PC-9 (cell line): ENCODE results near the gene PWP2. TPM values are rescaled to one million over a fixed set of nuclear protein-coding genes. Genes with fewer than 3 reads are reported as not detected.
A peak's percentile ranks its signal among the peaks of the same experiment; 100 is the strongest.
"Not testable (repeated sequence)": the region's sequence is repeated elsewhere in the genome, so short reads cannot be mapped to it uniquely, and the experiment has no call there.

Experiments
- BruUV-seq: library from RNA; stranded (reverse); fragments of 400-500 nt; replicated peaks from 2 replicates; lab custom pipeline; 2021; lab: Mats Ljungman, UMichigan
- CTCF ChIA-PET: fragments of 300-600 bp; sonication (Branson Sonifier 250); formaldehyde crosslinking; loops from one replicate; lab custom pipeline; 2022; ENCODE audit warnings: antibody characterized with exemption; lab: Charles Lee
- POLR2A ChIA-PET: fragments of 300-600 bp; sonication (Branson Sonifier 250); formaldehyde crosslinking; loops from one replicate; lab custom pipeline; 2022; ENCODE audit warnings: antibody characterized with exemption; ENCODE audit not compliant: unreplicated experiment; lab: Charles Lee
- DNase-seq, 2 experiments: peaks; one replicate each; pipeline versions ENCODE4 v3.0.0 to v3.0.0-alpha.2; 2015 to 2022; ENCODE audit warnings: mixed read lengths in 1 of 2
- H2AFZ ChIP-seq: fragments of 200-600 bp; sonication (generic); 2 replicates; pipeline ENCODE4 v1.8.1; 2017; ENCODE audit warnings: antibody characterized with exemption
- H3F3A ChIP-seq: fragments of 200-600 bp; sonication (generic); 2 replicates; pipeline ENCODE4 v1.8.1; 2017; ENCODE audit warnings: antibody characterized with exemption, mild to moderate bottlenecking, low read depth; ENCODE audit not compliant: insufficient read depth
- H3K27ac ChIP-seq: fragments of 200-600 bp; sonication (generic); 2 replicates; pipeline ENCODE4 v1.6.1; 2016; ENCODE audit warnings: mixed run types
- H3K27me3 ChIP-seq: fragments of 200-600 bp; sonication (generic); 2 replicates; pipeline ENCODE4 v1.6.1; 2016; ENCODE audit warnings: low read depth, mixed run types; ENCODE audit not compliant: insufficient read depth
- H3K36me3 ChIP-seq: fragments of 200-600 bp; sonication (generic); 2 replicates; pipeline ENCODE4 v1.6.1; 2016; ENCODE audit warnings: low read depth, mixed run types
- H3K4me1 ChIP-seq: fragments of 200-600 bp; sonication (generic); replicated peaks from 2 replicates; pipeline ENCODE4 v1.6.1; 2016; ENCODE audit warnings: mixed run types; ENCODE audit not compliant: insufficient read depth
- H3K4me2 ChIP-seq: fragments of 200-600 bp; sonication (generic); 2 replicates; pipeline ENCODE4 v1.6.1; 2017; ENCODE audit warnings: mixed run types
- H3K4me3 ChIP-seq: fragments of 200-600 bp; sonication (generic); 2 replicates; pipeline ENCODE4 v1.6.1; 2016; ENCODE audit warnings: mixed run types
- H3K79me2 ChIP-seq: fragments of 200-600 bp; sonication (generic); 2 replicates; pipeline ENCODE4 v1.6.1; 2017; ENCODE audit warnings: low read depth, mixed run types
- H3K9me2 ChIP-seq: fragments of 200-600 bp; sonication (generic); 2 replicates; pipeline ENCODE4 v1.8.1; 2017; ENCODE audit warnings: mild to moderate bottlenecking; ENCODE audit not compliant: insufficient read depth
- H3K9me3 ChIP-seq: fragments of 200-600 bp; sonication (generic); 2 replicates; pipeline ENCODE4 v1.8.1; 2016; ENCODE audit warnings: low read depth; ENCODE audit not compliant: insufficient read depth
- H4K20me1 ChIP-seq: fragments of 200-600 bp; sonication (generic); 2 replicates; pipeline ENCODE4 v1.8.1; 2017; ENCODE audit not compliant: insufficient read depth
- intact Hi-C: fragments of 100-400 bp; cut with micrococcal nuclease; formaldehyde crosslinking; loops from one replicate; pipeline ENCODE4 v1.10.0; 2022; ENCODE audit not compliant: unreplicated experiment
- total RNA-seq: library from RNA; stranded (reverse); gene quantifications from 2 replicates; pipeline ENCODE4 v1.2.3, GENCODE V29; 2021

PWP2 gene
- total RNA-seq, 1 experiment from 2014 or later, result 22.6 TPM

- H3F3A ChIP-seq, CTCF ChIA-PET, POLR2A ChIA-PET: not testable (repeated sequence)
These were observed 36.2 kb downstream of the PWP2 start for GRCh38 chr21:44143380-44143779.

GRCh38 chr21:44143996-44144395 lies 36.8 kb downstream of the PWP2 start:
- POLR2A ChIA-PET, H3K36me3 ChIP-seq, H3K4me3 ChIP-seq, H4K20me1 ChIP-seq, H3K4me2 ChIP-seq, H3K27me3 ChIP-seq, CTCF ChIA-PET, intact Hi-C loops, H3F3A ChIP-seq, H3K9me3 ChIP-seq, H3K4me1 ChIP-seq, H3K79me2 ChIP-seq, H3K27ac ChIP-seq, H3K9me2 ChIP-seq, DNase-seq, H2AFZ ChIP-seq, BruUV-seq: not testable (repeated sequence)

More at GRCh38 chr21:44143380-44143779, 36.2 kb downstream of the PWP2 start:
- H3K9me2 ChIP-seq, DNase-seq, H3K36me3 ChIP-seq, H3K27ac ChIP-seq, H3K4me3 ChIP-seq, H3K79me2 ChIP-seq, BruUV-seq, intact Hi-C loops, H4K20me1 ChIP-seq, H2AFZ ChIP-seq, H3K4me2 ChIP-seq, H3K27me3 ChIP-seq, H3K9me3 ChIP-seq, H3K4me1 ChIP-seq: not testable (repeated sequence)

DNA sequence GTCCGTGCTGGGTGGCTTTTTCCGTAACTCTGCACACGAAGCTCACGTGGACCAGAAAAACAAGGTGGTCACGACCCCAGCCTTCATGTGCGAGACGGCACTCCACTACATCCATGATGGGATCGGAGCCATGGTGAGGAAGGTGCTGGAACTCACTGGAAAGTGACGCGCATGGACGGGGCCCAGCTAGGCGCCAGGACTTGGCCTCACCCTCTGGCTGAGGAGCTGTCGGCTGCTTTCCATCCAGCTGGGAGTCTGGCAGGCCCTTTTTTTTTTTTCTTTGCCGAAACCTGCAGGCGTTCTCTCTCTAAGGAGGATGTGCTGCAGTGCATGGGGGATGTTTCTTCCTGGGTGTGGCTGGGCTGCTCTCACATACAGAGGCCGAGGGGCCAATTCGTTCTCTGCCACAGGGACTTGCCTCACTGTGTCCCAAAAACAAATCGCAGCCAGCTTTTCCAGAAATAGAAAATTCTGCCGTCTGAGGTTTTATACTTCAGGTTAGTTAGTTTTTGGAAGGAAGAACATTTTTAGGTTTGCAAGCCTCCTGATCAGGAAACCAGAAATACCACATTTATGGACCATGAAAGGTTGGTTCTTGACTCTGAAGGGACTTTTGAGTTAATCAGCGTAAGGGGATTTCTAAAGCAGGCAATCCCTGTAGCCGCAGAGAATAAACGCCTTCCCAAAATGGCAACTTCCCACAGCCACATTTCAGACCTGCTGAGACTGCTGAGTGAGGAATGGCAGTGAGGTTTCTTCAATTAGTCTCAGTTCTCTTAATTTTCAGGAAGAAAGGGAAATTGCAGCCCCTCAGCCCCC lies 37.8 kb downstream of the PWP2 start:
- H2AFZ ChIP-seq, H3F3A ChIP-seq, H3K4me3 ChIP-seq, H3K27me3 ChIP-seq, H3K4me2 ChIP-seq, CTCF ChIA-PET, H3K79me2 ChIP-seq, H3K4me1 ChIP-seq, H3K9me2 ChIP-seq, intact Hi-C loops, H3K27ac ChIP-seq, H4K20me1 ChIP-seq, POLR2A ChIA-PET, H3K36me3 ChIP-seq, H3K9me3 ChIP-seq, DNase-seq: not testable (repeated sequence)
- BruUV-seq, result TSS peak; percentile 21

DNA sequence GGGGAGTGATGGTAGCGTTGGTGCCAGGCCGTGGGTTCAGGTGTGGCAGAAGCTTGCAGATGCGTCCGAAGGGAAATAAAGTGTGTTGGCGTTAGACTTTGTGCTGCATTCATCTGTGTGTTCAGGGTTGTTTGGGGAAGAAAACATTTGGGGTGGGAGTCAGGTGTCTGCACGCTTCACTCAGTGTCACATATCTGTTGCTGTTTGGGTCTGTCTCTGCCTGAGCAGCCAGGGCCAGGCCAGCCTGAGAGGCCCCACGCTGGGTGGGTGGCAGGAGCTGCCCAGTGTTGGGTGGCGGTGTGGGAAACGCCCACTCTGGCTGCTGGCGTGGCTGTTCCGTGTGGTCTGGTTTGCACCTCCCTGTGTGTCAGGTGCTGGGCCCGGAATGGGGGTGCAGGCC lies 38.4 kb downstream of the PWP2 start:
- H3K27ac ChIP-seq, H3K27me3 ChIP-seq, BruUV-seq, DNase-seq, H3K4me2 ChIP-seq, intact Hi-C loops, H2AFZ ChIP-seq, H4K20me1 ChIP-seq, H3K79me2 ChIP-seq, CTCF ChIA-PET, H3K4me3 ChIP-seq, H3K36me3 ChIP-seq, H3K9me2 ChIP-seq, H3K4me1 ChIP-seq, H3K9me3 ChIP-seq, H3F3A ChIP-seq, POLR2A ChIA-PET: not testable (repeated sequence)

DNA sequence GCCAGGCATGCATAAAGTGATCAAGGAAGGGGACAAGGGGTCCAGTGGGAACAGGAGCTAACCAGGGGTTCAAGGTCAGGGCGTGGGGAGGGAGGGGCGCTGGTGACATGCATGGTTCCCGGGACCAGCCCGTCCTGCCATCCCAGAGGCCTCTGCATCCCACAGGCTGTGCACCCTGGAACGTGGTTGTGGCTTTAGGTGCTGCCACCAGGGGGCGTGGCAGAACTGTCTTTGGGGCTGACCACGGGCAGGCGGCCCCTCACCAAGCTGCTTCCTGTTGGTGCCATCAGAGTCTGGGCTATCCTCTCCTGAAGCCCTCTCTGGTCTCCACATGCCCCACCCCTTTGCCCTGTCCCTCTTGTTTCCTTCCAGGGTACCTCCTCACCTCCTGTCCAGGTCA lies 39.9 kb downstream of the PWP2 start:
- BruUV-seq, H3K9me2 ChIP-seq, H3F3A ChIP-seq, H3K4me2 ChIP-seq, H3K79me2 ChIP-seq, H3K4me3 ChIP-seq, H3K27me3 ChIP-seq, POLR2A ChIA-PET, CTCF ChIA-PET, intact Hi-C loops, H3K9me3 ChIP-seq, H4K20me1 ChIP-seq, H3K36me3 ChIP-seq, DNase-seq, H2AFZ ChIP-seq, H3K27ac ChIP-seq, H3K4me1 ChIP-seq: not testable (repeated sequence)

- H3K4me3 ChIP-seq, H3K27me3 ChIP-seq, DNase-seq, H3K4me2 ChIP-seq, BruUV-seq, H4K20me1 ChIP-seq, CTCF ChIA-PET, H3K36me3 ChIP-seq, H3K9me3 ChIP-seq, H3K4me1 ChIP-seq, H3K9me2 ChIP-seq, H3F3A ChIP-seq, POLR2A ChIA-PET, H3K79me2 ChIP-seq, intact Hi-C loops, H3K27ac ChIP-seq, H2AFZ ChIP-seq: not testable (repeated sequence)
These were observed 43.1 kb downstream of the PWP2 start for GRCh38 chr21:44150255-44150654.

DNA sequence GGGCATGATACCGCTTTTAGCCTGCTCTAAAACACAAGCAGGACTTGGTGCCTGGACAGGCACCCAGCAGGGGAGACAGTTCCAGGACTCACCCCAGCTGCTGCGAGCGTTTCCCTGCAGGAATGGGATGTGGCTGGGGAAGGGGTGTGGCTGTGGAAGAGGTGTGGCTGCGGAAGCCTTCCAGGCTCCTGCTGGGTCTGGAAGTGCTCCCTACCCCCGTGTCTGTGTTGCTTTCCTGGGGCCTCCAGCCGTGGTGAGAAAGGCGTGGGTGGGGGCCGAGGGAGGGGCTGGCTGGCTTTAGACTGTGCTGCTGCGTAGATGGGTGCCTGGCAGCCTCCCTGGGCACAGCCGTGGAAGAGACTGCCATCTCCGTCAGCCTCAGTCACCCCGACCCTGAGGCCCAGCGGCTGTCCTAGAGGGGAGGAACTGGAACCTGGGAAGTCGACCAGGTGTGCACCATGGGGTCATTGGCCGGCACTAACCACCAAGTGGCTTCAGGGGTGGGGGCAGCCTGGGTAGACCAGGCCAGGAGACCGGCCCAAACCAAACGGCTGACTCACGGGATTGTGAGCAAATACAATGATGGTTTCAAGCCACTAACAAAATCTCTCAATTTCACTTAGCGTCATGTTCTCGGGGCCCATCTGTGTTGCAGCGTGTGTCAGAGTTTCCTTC lies 46.2 kb downstream of the PWP2 start:
- H3K4me1 ChIP-seq, H3K9me3 ChIP-seq, H3K27me3 ChIP-seq, BruUV-seq, H4K20me1 ChIP-seq, POLR2A ChIA-PET, H3K4me3 ChIP-seq, H2AFZ ChIP-seq, H3K79me2 ChIP-seq, H3K27ac ChIP-seq, CTCF ChIA-PET, H3K4me2 ChIP-seq, H3F3A ChIP-seq, H3K9me2 ChIP-seq, intact Hi-C loops, H3K36me3 ChIP-seq: not testable (repeated sequence)
- peak in 1 of 2 experiments; percentile 10 for DNase-seq
